ENCODE data around the gene MDM1.

GRCh38 chr12:68348419-68348818, 16.3 kb upstream of the MDM1 start:
- TF ChIP-seq, protein P1, sequence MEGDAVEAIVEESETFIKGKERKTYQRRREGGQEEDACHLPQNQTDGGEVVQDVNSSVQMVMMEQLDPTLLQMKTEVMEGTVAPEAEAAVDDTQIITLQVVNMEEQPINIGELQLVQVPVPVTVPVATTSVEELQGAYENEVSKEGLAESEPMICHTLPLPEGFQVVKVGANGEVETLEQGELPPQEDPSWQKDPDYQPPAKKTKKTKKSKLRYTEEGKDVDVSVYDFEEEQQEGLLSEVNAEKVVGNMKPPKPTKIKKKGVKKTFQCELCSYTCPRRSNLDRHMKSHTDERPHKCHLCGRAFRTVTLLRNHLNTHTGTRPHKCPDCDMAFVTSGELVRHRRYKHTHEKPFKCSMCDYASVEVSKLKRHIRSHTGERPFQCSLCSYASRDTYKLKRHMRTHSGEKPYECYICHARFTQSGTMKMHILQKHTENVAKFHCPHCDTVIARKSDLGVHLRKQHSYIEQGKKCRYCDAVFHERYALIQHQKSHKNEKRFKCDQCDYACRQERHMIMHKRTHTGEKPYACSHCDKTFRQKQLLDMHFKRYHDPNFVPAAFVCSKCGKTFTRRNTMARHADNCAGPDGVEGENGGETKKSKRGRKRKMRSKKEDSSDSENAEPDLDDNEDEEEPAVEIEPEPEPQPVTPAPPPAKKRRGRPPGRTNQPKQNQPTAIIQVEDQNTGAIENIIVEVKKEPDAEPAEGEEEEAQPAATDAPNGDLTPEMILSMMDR (optimal IDR thresholded peaks at IDR 0.05 in 1 of 3, IDR thresholded peaks at IDR 0.05 in 1 of 3, conservative IDR thresholded peaks at IDR 0.05 in 1 of 3; ENCODE audit: extremely low read depth in 1 of 3, insufficient read depth in 2 of 3, low read length in 3 of 3) = no peak
- no peak for TF ChIP-seq EZH2 (IDR thresholded peaks at IDR 0.05; ENCODE audit: low read length)
